Measurements from ENCODE around the gene F2RL2.

- no peak for TF ChIP-seq EZH2 (IDR thresholded peaks at IDR 0.05; ENCODE audit: insufficient read depth, low read length)
- TF ChIP-seq CTCF (IDR thresholded peaks at IDR 0.05; ENCODE audit: insufficient read depth, low read depth, low read length): no peak
Measured at GRCh38 chr5:76615759-76616158, 7.4 kb downstream of the F2RL2 start.
